ENCODE data around the gene DNAJC22. TPM values are rescaled to one million over a fixed set of nuclear protein-coding genes. Genes with fewer than 3 reads are reported as not detected.
A peak's percentile ranks its signal among the peaks of the same experiment; 100 is the strongest.

DNAJC22 gene
- total RNA-seq, 2 donors from 2014 or later = 0.68 to 1.5 TPM

GRCh38 chr12:49365542-49365941 lies 18.9 kb downstream of the DNAJC22 start:
- Histone ChIP-seq H3K27ac (no peak overlapping the region), H3K27me3 (replicated peaks; ENCODE audit: insufficient read depth) (no peaks in the 10 kb centered on the region), H3K4me3 (peak overlapping the region; percentile 90), H3K9me3 (no peaks in the 10 kb centered on the region), H3K4me1 (ENCODE audit: control insufficient read depth in 1 of 2, low read depth in 2 of 2) (peaks cover 20 to 27% of the 10 kb centered on the region in 2 donors), H3K36me3 (no peaks in the 10 kb centered on the region)
- no peak for TF ChIP-seq CTCF (IDR thresholded peaks at IDR 0.05)
- no peak for DNase-seq (ENCODE audit: low spot score)
- no peak for ATAC-seq (ENCODE audit: insufficient number of reproducible peaks, low FRiP score, low read depth)

- no peak for TF ChIP-seq CTCF (IDR thresholded peaks at IDR 0.05)
- Histone ChIP-seq H3K27me3 (replicated peaks; ENCODE audit: insufficient read depth) (no peaks in the 10 kb centered on the region), H3K27ac (peak overlapping the region; percentile 90 to 91), H3K4me1 (ENCODE audit: control insufficient read depth in 1 of 2, low read depth in 2 of 2) (peaks cover 20 to 27% of the 10 kb centered on the region in 2 donors), H3K4me3 (peak overlapping the region; percentile 90), H3K9me3 (no peaks in the 10 kb centered on the region), H3K36me3 (no peaks in the 10 kb centered on the region)
- no peak for DNase-seq (ENCODE audit: low spot score)
- no peak for ATAC-seq (ENCODE audit: insufficient number of reproducible peaks, low FRiP score, low read depth)
Observed at GRCh38 chr12:49366096-49366651, 19.5 kb downstream of the DNAJC22 start.

- Histone ChIP-seq H3K4me3 (peak overlapping the region; percentile 90), H3K27ac (peak overlapping the region; percentile 90 to 91), H3K9me3 (no peaks in the 10 kb centered on the region), H3K36me3 (no peaks in the 10 kb centered on the region), H3K27me3 (replicated peaks; ENCODE audit: insufficient read depth) (no peaks in the 10 kb centered on the region), H3K4me1 (ENCODE audit: control insufficient read depth in 1 of 2, low read depth in 2 of 2) (peaks cover 20 to 27% of the 10 kb centered on the region in 2 donors)
- TF ChIP-seq CTCF (IDR thresholded peaks at IDR 0.05) = peak; percentile 45
- ATAC-seq (ENCODE audit: insufficient number of reproducible peaks, low FRiP score, low read depth) = peak; percentile 84
- no peak for DNase-seq (ENCODE audit: low spot score)
Observed at GRCh38 chr12:49366652-49367380, 20.1 kb downstream of the DNAJC22 start.

- ATAC-seq (ENCODE audit: insufficient number of reproducible peaks, low FRiP score, low read depth) = no peak
- no peak for TF ChIP-seq CTCF (IDR thresholded peaks at IDR 0.05)
- peak; percentile 75 for DNase-seq (ENCODE audit: low spot score)
Observed at GRCh38 chr12:49367381-49368239, 20.9 kb downstream of the DNAJC22 start, which contains the start of gene SPATS2. Gene SPATS2, plus strand, starts transcription at chr12:49367462. Its CDS starts 93,551 bp downstream, at chr12:49461013.

GRCh38 chr12:49368240-49368600 lies 21.5 kb downstream of the DNAJC22 start:
- H3K27me3 ChIP-seq (replicated peaks; ENCODE audit: insufficient read depth) = no peaks in the 10 kb centered on the region
- peak overlapping the region; percentile 90 for H3K4me3 ChIP-seq
- DNase-seq (ENCODE audit: low spot score) = no peak
- no peak for TF ChIP-seq CTCF (IDR thresholded peaks at IDR 0.05)
- H3K4me1 ChIP-seq (ENCODE audit: control insufficient read depth in 1 of 2, low read depth in 2 of 2) = peaks cover 20 to 27% of the 10 kb centered on the region in 2 donors
- peak overlapping the region in 1 of 2 donors; percentile 91 for H3K27ac ChIP-seq
- no peaks in the 10 kb centered on the region for H3K9me3 ChIP-seq
- ATAC-seq (ENCODE audit: insufficient number of reproducible peaks, low FRiP score, low read depth) = no peak
- peaks cover under 1% of the 10 kb centered on the region for H3K36me3 ChIP-seq

More at GRCh38 chr12:49367381-49368239, 20.9 kb downstream of the DNAJC22 start, which contains the start of gene SPATS2:
- H3K27me3 ChIP-seq (replicated peaks; ENCODE audit: insufficient read depth) = no peaks in the 10 kb centered on the region
- no peaks in the 10 kb centered on the region for H3K9me3 ChIP-seq
- peak within 1 kb of the TSS; percentile 90 for H3K4me3 ChIP-seq
- no peaks in the 10 kb centered on the region for H3K36me3 ChIP-seq
- H3K4me1 ChIP-seq (ENCODE audit: control insufficient read depth in 1 of 2, low read depth in 2 of 2) = peaks cover 20 to 27% of the 10 kb centered on the region in 2 donors
- H3K27ac ChIP-seq = peak within 1 kb of the TSS; percentile 90 to 91
